ENCODE measurements around the gene TOMM40. TPM values are rescaled to one million over a fixed set of nuclear protein-coding genes. Genes with fewer than 3 reads are reported as not detected.
"Not testable (repeated sequence)": the region's sequence is repeated elsewhere in the genome, so short reads cannot be mapped to it uniquely, and the experiment has no call there.

The TOMM40 gene
- total RNA-seq, 2 experiments from 2014 or later = 50.3 to 53.5 TPM

- no peak for ATAC-seq (ENCODE audit: low read depth)
- Mint-ChIP-seq H3K27me3 (peaks cover 15% of the 10 kb centered on the region), H3K36me3 (no peaks in the 10 kb centered on the region), H3K4me3 (no peak overlapping the region), H3K27ac (no peak overlapping the region), H3K4me1 (peaks cover 7% of the 10 kb centered on the region), H3K9me3 (no peaks in the 10 kb centered on the region)
- DNase-seq = no peak
- POLR2A ChIA-PET = no interaction called here
These were observed 33.2 kb upstream of the TOMM40 start for GRCh38 chr19:44857837-44858236.

DNA sequence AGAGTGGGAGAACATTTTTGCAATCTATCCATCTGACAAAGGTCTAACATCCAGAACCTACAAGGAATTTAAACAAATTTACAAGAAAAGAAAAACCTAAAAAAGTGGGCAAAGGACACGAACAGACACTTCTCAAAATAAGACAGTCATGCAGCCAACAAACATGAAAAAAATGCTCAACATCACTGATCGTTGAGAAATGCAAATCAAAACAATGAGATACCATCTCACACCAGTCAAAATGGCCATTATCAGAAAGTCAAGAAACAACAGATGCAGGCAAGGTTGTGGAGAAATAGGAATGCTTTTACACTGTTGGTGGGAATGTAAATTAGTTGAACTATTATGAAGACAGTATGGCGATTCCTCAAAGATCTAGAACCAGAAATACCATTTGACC is 29.5 kb upstream of the TOMM40 start:
- H3K9me3 Mint-ChIP-seq; H3K27me3 Mint-ChIP-seq; H3K27ac Mint-ChIP-seq; POLR2A ChIA-PET; DNase-seq; H3K36me3 Mint-ChIP-seq; H3K4me1 Mint-ChIP-seq; H3K4me3 Mint-ChIP-seq; ATAC-seq (ENCODE audit: low read depth): not testable (repeated sequence)

DNA sequence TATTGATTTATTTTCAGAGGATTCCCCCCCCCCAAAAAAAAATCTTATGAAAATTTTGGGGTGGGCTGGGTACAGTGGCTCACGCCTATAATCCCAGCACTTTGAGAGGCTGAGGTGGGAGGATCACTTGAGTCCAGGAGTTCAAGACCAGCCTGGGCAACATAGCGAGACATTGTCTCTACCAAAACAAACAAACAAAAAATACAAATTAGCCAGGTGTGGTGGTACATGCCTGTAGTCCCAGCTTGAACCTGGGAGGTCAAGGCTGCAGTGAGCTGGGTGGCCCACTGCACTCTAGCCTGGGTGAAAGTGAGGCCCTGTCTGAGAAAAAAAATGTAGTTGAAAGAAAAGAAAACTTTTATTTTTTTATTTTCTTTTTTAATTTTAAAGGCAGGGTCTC is 27.1 kb upstream of the TOMM40 start:
- peaks cover 1% of the 10 kb centered on the region for H3K4me1 Mint-ChIP-seq
- no peak overlapping the region for H3K27ac Mint-ChIP-seq
- peaks cover 8% of the 10 kb centered on the region for H3K27me3 Mint-ChIP-seq
- H3K9me3 Mint-ChIP-seq = no peaks in the 10 kb centered on the region
- no peak overlapping the region for H3K4me3 Mint-ChIP-seq
- DNase-seq (no peak), ATAC-seq (ENCODE audit: low read depth) (no peak)
- POLR2A ChIA-PET = no interaction called here
- H3K36me3 Mint-ChIP-seq = no peaks in the 10 kb centered on the region

DNA sequence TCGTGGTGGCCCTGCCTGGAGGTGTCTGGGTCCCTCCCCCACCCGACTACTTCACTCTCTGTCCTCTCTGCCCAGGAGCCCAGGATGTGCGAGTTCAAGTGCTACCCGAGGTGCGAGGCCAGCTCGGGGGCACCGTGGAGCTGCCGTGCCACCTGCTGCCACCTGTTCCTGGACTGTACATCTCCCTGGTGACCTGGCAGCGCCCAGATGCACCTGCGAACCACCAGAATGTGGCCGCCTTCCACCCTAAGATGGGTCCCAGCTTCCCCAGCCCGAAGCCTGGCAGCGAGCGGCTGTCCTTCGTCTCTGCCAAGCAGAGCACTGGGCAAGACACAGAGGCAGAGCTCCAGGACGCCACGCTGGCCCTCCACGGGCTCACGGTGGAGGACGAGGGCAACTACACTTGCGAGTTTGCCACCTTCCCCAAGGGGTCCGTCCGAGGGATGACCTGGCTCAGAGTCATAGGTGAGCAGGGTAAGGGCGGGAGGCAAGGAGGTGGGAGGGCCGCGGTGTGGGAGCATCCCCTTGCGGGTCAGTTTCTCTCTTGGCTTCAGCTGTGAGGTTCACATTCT is 25.8 kb upstream of the TOMM40 start:
- Mint-ChIP-seq H3K36me3 (no peaks in the 10 kb centered on the region), H3K4me3 (no peak overlapping the region), H3K27me3 (peaks cover 8% of the 10 kb centered on the region), H3K27ac (no peak overlapping the region), H3K9me3 (no peaks in the 10 kb centered on the region), H3K4me1 (peaks cover 5% of the 10 kb centered on the region)
- POLR2A ChIA-PET = no interaction called here
- ATAC-seq (ENCODE audit: low read depth) = no peak
- DNase-seq = no peak

GRCh38 chr19:44866664-44867063 is 24.4 kb upstream of the TOMM40 start:
- no peaks in the 10 kb centered on the region for H3K9me3 Mint-ChIP-seq
- peaks cover 5% of the 10 kb centered on the region for H3K4me1 Mint-ChIP-seq
- POLR2A ChIA-PET = no interaction called here
- no peak overlapping the region for H3K27ac Mint-ChIP-seq
- H3K4me3 Mint-ChIP-seq = no peak overlapping the region
- H3K27me3 Mint-ChIP-seq = peaks cover 5% of the 10 kb centered on the region
- DNase-seq (no peak), ATAC-seq (ENCODE audit: low read depth) (no peak)
- H3K36me3 Mint-ChIP-seq = no peaks in the 10 kb centered on the region

DNA sequence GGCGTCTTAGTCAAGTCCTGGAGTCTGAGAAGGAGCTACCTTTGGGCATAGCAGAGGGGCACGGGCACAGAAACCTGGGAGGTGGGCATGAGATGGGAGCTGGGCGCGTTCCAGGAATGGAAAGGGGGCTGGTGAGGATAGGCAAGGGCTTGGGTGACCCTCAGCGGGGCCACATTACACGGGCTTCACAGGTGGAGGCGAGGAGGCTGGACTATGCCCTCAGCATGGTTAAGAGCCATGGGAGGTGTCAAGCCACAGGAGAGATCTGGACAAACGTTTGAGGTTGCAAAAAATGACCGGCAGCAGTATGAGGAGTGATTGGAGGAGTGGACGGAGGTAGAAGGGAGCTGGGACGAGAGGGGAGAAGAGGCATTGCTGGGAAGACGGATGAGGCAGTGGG is 23.5 kb upstream of the TOMM40 start:
- DNase-seq = no peak
- POLR2A ChIA-PET = no interaction called here
- no peak for ATAC-seq (ENCODE audit: low read depth)
- Mint-ChIP-seq H3K27me3 (no peaks in the 10 kb centered on the region), H3K4me1 (peaks cover 5% of the 10 kb centered on the region), H3K9me3 (no peaks in the 10 kb centered on the region), H3K36me3 (no peaks in the 10 kb centered on the region), H3K4me3 (no peak overlapping the region), H3K27ac (no peak overlapping the region)

- DNase-seq (no peak), ATAC-seq (ENCODE audit: low read depth) (no peak)
- Mint-ChIP-seq H3K36me3 (no peaks in the 10 kb centered on the region), H3K27me3 (no peaks in the 10 kb centered on the region), H3K27ac (no peak overlapping the region), H3K4me3 (no peak overlapping the region), H3K9me3 (no peaks in the 10 kb centered on the region), H3K4me1 (peaks cover 5% of the 10 kb centered on the region)
- POLR2A ChIA-PET = no interaction called here
These were observed 21.2 kb upstream of the TOMM40 start for GRCh38 chr19:44869733-44870470.

DNA sequence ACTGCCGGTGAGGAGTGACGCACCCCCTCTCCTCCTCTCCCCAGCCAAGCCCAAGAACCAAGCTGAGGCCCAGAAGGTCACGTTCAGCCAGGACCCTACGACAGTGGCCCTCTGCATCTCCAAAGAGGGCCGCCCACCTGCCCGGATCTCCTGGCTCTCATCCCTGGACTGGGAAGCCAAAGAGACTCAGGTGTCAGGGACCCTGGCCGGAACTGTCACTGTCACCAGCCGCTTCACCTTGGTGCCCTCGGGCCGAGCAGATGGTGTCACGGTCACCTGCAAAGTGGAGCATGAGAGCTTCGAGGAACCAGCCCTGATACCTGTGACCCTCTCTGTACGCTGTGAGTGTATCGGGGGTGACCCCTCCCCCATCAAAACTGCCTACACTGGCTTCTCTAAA is 19.2 kb upstream of the TOMM40 start:
- peaks cover 5% of the 10 kb centered on the region for H3K4me1 Mint-ChIP-seq
- POLR2A ChIA-PET = no interaction called here

DNA sequence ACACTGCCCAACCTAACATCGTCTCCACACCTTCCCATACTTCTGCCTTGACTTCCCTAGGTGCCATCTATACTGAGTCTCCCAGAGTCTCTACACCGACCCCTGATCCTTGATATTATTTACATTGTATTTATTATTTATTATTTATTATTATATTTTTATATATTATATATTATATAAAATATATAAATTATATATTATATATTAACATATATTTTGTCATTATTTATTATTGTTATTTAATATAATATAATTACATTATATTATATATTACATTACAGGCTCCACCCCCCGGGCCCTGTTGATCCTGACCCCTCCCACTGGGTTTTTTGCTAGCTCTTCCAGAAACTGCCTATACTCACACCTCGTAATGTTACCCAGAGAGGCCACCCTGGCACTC is 18.4 kb upstream of the TOMM40 start:
- H3K27ac Mint-ChIP-seq = no peak overlapping the region
- H3K9me3 Mint-ChIP-seq = no peaks in the 10 kb centered on the region
- no peaks in the 10 kb centered on the region for H3K27me3 Mint-ChIP-seq
- peaks cover 12% of the 10 kb centered on the region for H3K4me1 Mint-ChIP-seq
- no peaks in the 10 kb centered on the region for H3K36me3 Mint-ChIP-seq
- H3K4me3 Mint-ChIP-seq = no peak overlapping the region
- DNase-seq = no peak
- no peak for ATAC-seq (ENCODE audit: low read depth)
- POLR2A ChIA-PET = no interaction called here

More for the DNA sequence above, 19.2 kb upstream of the TOMM40 start:
- H3K9me3 Mint-ChIP-seq = no peaks in the 10 kb centered on the region
- no peaks in the 10 kb centered on the region for H3K36me3 Mint-ChIP-seq
- H3K27ac Mint-ChIP-seq = no peak overlapping the region
- DNase-seq (no peak), ATAC-seq (ENCODE audit: low read depth) (no peak)
- no peak overlapping the region for H3K4me3 Mint-ChIP-seq
- H3K27me3 Mint-ChIP-seq = no peaks in the 10 kb centered on the region

DNA sequence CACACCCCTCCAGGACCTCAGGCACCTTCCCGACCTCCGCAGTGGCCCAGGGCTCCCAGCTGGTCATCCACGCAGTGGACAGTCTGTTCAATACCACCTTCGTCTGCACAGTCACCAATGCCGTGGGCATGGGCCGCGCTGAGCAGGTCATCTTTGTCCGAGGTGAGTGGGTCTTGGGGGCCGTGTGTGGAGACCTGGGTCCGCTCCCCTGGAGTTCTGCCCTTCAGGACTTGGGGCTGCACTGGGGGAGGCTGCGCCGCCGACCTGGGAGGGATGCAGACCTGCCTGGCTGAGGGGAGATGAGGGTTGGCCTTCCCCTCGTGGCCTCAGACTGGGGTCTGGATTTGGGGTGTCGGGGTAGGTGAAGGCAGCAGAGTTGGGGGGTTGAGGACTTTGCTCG is 16.7 kb upstream of the TOMM40 start:
- Mint-ChIP-seq H3K27me3 (no peaks in the 10 kb centered on the region), H3K27ac (no peak overlapping the region), H3K4me1 (peaks cover 11% of the 10 kb centered on the region), H3K36me3 (no peaks in the 10 kb centered on the region), H3K4me3 (no peak overlapping the region), H3K9me3 (no peaks in the 10 kb centered on the region)
- ATAC-seq (ENCODE audit: low read depth) (no peak), DNase-seq (no peak)
- POLR2A ChIA-PET = interaction anchor here (0.7 kb wide), 1 partner anchor 229 kb away, joined by 3 read pairs; no protein-coding TSS in a partner anchor

DNA sequence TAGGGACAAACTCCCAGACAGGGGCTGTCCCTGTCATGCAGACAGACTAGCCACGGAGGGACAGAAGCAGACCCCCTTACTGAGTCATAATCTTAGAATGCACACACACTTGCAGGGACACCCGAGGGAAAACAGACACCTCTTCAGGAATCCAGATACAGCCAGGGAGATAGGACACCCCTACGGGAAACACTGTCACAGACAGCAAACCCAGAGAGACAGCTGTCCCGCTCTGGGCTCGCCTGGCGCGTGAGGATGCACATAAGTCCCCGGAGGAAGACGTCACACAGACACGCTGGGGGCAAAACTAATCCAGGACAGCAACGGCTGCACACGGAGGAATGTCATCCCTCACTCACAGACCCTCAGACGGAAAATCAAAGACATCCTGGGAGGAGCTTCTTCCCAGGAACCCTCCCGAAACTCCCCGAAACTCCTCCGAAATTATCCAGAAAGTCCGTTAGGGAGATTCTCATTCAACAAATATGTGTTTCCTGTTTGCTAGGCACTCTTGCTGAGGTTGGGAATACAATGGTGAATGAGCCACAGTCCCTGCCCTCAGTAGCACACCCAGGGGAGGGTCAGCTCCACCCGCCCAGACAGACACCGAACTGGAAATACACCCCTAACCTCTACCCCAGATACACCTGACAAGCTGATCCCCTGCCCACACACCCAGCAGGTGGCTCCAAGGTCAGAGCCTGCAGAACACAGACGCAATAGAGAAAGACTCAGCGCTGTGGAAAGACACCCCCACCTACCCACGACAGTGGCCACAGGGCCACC is 15.2 kb upstream of the TOMM40 start:
- ATAC-seq (ENCODE audit: low read depth) (no peak), DNase-seq (no peak)
- POLR2A ChIA-PET = no interaction called here
- Mint-ChIP-seq H3K27me3 (no peaks in the 10 kb centered on the region), H3K4me3 (no peak overlapping the region), H3K9me3 (no peaks in the 10 kb centered on the region), H3K36me3 (no peaks in the 10 kb centered on the region), H3K4me1 (peaks cover 8% of the 10 kb centered on the region), H3K27ac (no peak overlapping the region)

DNA sequence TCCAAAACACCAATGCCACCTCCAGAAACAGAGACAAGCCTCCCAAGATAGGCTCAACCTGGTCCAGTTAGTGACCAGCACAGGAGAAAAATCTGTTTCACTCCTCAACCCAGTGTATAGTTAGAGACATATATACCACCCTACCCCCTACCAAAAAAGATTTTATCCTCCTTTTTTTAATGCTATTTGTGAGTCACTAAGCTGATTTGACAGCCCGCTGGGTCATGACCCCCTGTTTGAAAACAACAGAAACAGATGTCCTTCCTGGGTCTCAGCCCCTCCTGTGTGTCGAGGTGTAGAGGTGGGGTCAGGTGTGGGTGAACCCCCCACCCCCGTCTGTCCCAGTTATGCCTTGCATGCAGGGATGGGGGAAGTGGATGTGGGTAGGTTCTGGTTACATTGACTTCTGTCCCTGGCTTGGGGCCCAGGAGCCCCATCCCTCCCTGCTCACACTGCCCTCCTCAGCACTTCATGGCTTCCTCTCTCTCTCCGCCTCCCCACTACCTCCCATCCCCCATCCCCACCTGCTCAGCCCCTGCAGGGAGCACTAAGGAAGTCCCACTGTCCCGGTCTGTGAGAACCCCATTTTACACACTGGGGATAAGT is 14.0 kb upstream of the TOMM40 start:
- Mint-ChIP-seq H3K9me3 (no peaks in the 10 kb centered on the region), H3K36me3 (no peaks in the 10 kb centered on the region), H3K4me1 (peaks cover 8% of the 10 kb centered on the region), H3K27me3 (no peaks in the 10 kb centered on the region), H3K4me3 (peak overlapping the region; percentile 25), H3K27ac (peak overlapping the region; percentile 72)
- peak; percentile 73 for ATAC-seq (ENCODE audit: low read depth)
- DNase-seq = no peak
- POLR2A ChIA-PET = no interaction called here

DNA sequence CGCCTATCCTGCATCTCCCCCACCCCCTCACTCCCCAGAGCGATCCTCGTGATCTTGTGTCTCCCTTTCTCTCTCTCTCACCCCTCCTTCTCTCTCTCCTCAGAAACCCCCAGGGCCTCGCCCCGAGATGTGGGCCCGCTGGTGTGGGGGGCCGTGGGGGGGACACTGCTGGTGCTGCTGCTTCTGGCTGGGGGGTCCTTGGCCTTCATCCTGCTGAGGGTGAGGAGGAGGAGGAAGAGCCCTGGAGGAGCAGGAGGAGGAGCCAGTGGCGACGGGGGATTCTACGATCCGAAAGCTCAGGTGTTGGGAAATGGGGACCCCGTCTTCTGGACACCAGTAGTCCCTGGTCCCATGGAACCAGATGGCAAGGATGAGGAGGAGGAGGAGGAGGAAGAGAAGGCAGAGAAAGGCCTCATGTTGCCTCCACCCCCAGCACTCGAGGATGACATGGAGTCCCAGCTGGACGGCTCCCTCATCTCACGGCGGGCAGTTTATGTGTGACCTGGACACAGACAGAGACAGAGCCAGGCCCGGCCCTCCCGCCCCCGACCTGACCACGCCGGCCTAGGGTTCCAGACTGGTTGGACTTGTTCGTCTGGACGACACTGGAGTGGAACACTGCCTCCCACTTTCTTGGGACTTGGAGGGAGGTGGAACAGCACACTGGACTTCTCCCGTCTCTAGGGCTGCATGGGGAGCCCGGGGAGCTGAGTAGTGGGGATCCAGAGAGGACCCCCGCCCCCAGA is 12.8 kb upstream of the TOMM40 start:
- Mint-ChIP-seq H3K4me1 (peaks cover 8% of the 10 kb centered on the region), H3K27ac (no peak overlapping the region), H3K4me3 (no peak overlapping the region), H3K36me3 (no peaks in the 10 kb centered on the region), H3K27me3 (no peaks in the 10 kb centered on the region), H3K9me3 (no peaks in the 10 kb centered on the region)
- ATAC-seq (ENCODE audit: low read depth) (no peak), DNase-seq (no peak)
- POLR2A ChIA-PET = no interaction called here

Data from activated naive CD8-positive, alpha-beta T cell treated with anti-CD3 and anti-CD28 coated beads, Interleukin-2, amount 10 ng/mL, durations not matched to agents 7 days and 5 days (primary cell).